Effector memory CD4-positive, alpha-beta T cell (primary cell): ENCODE results near the gene TSPAN11.

Source experiments
- DNase-seq, 3 donors: peaks; one replicate each; pipeline ENCODE4 v3.0.0-alpha.2; 2020
- H3K27ac ChIP-seq: 2 replicates; pipeline ENCODE4 v1.7.0; 2013; ENCODE audit warnings: mild to moderate bottlenecking, low read length, moderate library complexity; ENCODE audit not compliant: insufficient read depth, poor library complexity, severe bottlenecking
- H3K27me3 ChIP-seq: replicated peaks from 2 replicates; pipeline ENCODE4 v1.7.0; 2013; ENCODE audit warnings: mild to moderate bottlenecking, low read length; ENCODE audit not compliant: insufficient read depth, control insufficient read depth, poor library complexity, severe bottlenecking
- H3K36me3 ChIP-seq: 2 replicates; pipeline ENCODE4 v1.7.0; 2013; ENCODE audit warnings: mild to moderate bottlenecking, low read length, moderate library complexity; ENCODE audit not compliant: control insufficient read depth, insufficient read depth
- H3K4me1 ChIP-seq: 2 replicates; pipeline ENCODE4 v1.7.0; 2013; ENCODE audit warnings: low read length, mild to moderate bottlenecking; ENCODE audit not compliant: control insufficient read depth, insufficient read depth, poor library complexity, severe bottlenecking
- H3K4me3 ChIP-seq: 2 replicates; pipeline ENCODE4 v1.7.0; 2013; ENCODE audit warnings: low read length, low read depth, mild to moderate bottlenecking; ENCODE audit not compliant: insufficient read depth, poor library complexity, severe bottlenecking
- H3K9me3 ChIP-seq: 2 replicates; pipeline ENCODE4 v1.7.0; 2013; ENCODE audit warnings: mild to moderate bottlenecking, low read length, moderate library complexity; ENCODE audit not compliant: control insufficient read depth
- total RNA-seq, 3 donors: gene quantifications; one replicate each; lab custom pipeline; 2026; lab: John Stamatoyannopoulos, UW

TSPAN11 gene
- 0 reads per million in 3 donors for total RNA-seq

DNA sequence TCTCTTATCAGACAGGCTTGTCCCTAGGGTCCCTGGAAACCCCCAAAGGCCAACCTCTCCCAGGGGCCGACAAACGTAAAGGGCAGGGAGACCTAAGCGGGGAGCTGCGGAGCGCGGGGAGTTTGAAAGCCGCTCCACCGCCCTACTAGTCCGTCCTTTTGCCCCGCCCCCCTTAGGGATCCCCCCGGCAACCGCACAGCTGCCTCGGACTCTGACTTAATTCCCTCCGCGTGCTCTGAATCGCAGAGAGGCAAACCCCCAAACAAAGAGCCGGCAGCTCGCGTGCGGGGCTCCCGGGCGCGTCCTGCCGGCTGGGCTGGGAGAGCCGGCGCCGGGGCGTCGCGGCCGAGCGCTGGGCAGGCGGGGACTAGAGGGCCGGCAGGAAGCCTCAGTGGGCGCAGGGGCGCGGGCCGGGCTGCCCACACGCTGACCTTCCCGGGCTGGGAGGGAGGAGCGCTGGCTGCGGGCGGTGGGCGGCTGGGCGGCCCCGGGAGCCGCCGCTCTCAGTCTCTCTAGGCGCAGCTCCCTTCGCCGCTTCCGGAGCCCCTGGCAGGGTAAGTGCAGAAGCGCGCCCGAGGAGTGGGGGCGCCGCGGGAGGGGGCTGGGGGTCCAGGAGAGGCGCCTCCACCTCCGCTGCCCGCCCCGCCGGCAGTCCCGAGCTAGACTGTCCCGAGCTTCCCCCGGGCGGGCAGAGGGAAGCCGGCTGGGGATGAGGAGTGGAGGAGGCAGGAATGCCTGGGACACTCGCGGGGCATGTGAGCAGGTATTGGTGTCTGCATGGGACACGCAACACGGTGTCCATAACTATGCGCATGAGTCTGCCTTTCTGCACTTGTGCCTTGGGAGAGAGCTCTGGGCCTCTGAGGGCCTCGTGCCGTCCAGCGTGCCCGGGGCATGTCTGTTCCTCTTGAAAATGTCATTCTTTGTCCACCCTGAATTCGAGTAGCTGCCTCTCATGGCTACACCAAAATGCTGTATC lies at the start of gene TSPAN11:
Gene TSPAN11, plus strand, starts transcription at position 506 of the 979 bp plus-strand sequence. CDS start 27,244 bp downstream, outside the sequence.
- no peak within 1 kb of the TSS for H3K4me3 ChIP-seq
- no peaks in the 10 kb centered on the region for H3K9me3 ChIP-seq
- DNase-seq: no peak
- H3K27ac ChIP-seq: no peak within 1 kb of the TSS
- no peaks in the 10 kb centered on the region for H3K36me3 ChIP-seq
- H3K4me1 ChIP-seq: no peaks in the 10 kb centered on the region
- peaks cover 3% of the 10 kb centered on the region for H3K27me3 ChIP-seq

- H3K27me3 ChIP-seq: no peaks in the 10 kb centered on the region
- H3K4me3 ChIP-seq: no peak overlapping the region
- H3K36me3 ChIP-seq: no peaks in the 10 kb centered on the region
- no peaks in the 10 kb centered on the region for H3K4me1 ChIP-seq
- no peak for DNase-seq
- no peaks in the 10 kb centered on the region for H3K9me3 ChIP-seq
- no peak overlapping the region for H3K27ac ChIP-seq
Observed at GRCh38 chr12:30877105-30877875, 49.3 kb upstream of the TSPAN11 start.

DNA sequence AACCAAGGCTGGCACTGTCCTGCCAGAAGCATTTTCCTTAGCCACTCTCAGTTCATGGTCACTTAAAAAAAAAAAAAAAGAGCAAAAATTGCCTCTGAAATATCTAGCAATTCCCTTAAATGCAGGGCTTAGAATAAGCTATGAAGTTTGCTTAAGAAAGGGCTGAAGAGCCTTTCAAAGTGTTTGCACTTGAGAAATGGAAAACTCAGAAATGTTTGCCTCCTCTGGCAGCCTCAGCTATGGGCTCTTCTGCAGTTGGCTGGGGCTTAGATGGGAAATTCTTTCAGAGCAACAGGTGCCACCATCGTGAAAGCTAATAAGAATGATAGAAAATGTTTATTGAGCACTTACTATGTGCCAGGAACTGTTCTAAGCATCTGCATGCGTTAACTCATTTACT lies 48.5 kb upstream of the TSPAN11 start:
- H3K4me3 ChIP-seq: no peak overlapping the region
- DNase-seq: no peak
- H3K27ac ChIP-seq: no peak overlapping the region
- H3K9me3 ChIP-seq: no peaks in the 10 kb centered on the region
- no peaks in the 10 kb centered on the region for H3K27me3 ChIP-seq
- no peaks in the 10 kb centered on the region for H3K4me1 ChIP-seq
- no peaks in the 10 kb centered on the region for H3K36me3 ChIP-seq

GRCh38 chr12:30880061-30880460 lies 46.5 kb upstream of the TSPAN11 start:
- no peaks in the 10 kb centered on the region for H3K9me3 ChIP-seq
- H3K4me3 ChIP-seq: no peak overlapping the region
- no peaks in the 10 kb centered on the region for H3K27me3 ChIP-seq
- H3K36me3 ChIP-seq: no peaks in the 10 kb centered on the region
- H3K4me1 ChIP-seq: no peaks in the 10 kb centered on the region
- DNase-seq: no peak
- H3K27ac ChIP-seq: no peak overlapping the region

GRCh38 chr12:30880813-30881212 lies 45.7 kb upstream of the TSPAN11 start:
- DNase-seq: no peak
- H3K27me3 ChIP-seq: no peaks in the 10 kb centered on the region
- no peaks in the 10 kb centered on the region for H3K9me3 ChIP-seq
- no peak overlapping the region for H3K4me3 ChIP-seq
- H3K27ac ChIP-seq: no peak overlapping the region
- no peaks in the 10 kb centered on the region for H3K4me1 ChIP-seq
- H3K36me3 ChIP-seq: no peaks in the 10 kb centered on the region

DNA sequence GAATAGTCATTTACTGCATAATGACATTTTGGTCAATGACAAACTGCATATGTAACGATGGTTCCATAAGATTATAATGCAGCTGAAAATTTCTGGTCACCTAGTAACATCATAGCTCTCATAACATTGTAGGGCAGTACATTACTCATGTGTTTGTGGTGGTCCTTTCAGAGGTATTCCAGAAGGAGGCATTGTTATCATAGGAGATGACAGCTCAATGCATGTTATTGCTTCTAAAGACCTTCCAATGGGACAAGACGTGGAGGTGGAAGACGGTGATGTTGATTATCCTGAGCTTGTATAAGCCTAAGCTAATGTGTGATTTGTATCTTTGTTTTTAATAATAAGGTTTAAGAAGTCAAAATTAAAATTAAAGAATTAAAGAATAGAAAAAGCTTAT lies 43.8 kb upstream of the TSPAN11 start:
- no peak for DNase-seq
- H3K27ac ChIP-seq: no peak overlapping the region

DNA sequence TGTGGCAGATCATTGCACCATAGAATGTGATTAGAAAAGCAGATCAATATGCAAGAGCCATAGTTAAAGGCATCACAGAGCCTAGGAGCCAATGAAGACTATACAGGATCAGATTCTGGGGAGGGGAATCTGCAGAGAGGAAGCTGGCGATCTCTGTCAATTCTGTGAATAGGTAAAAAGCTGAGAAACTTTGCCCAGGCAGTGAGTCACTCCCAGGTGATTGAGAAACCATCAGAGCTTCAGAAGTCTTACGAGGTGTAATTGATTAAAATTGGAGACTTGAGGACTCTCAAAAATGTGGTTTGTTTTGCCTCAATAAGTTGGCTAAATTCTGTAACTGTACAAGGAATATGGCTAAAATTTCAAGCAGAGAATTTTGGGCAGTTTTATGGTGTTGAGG lies 41.7 kb upstream of the TSPAN11 start:
- no peak overlapping the region for H3K4me3 ChIP-seq
- no peaks in the 10 kb centered on the region for H3K27me3 ChIP-seq
- H3K9me3 ChIP-seq: no peaks in the 10 kb centered on the region
- H3K27ac ChIP-seq: no peak overlapping the region
- H3K36me3 ChIP-seq: no peaks in the 10 kb centered on the region
- DNase-seq: no peak
- H3K4me1 ChIP-seq: no peaks in the 10 kb centered on the region

More for the DNA sequence above, 43.8 kb upstream of the TSPAN11 start:
- Histone ChIP-seq H3K9me3 (no peaks in the 10 kb centered on the region), H3K4me3 (no peak overlapping the region), H3K36me3 (no peaks in the 10 kb centered on the region), H3K4me1 (no peaks in the 10 kb centered on the region), H3K27me3 (no peaks in the 10 kb centered on the region)

DNA sequence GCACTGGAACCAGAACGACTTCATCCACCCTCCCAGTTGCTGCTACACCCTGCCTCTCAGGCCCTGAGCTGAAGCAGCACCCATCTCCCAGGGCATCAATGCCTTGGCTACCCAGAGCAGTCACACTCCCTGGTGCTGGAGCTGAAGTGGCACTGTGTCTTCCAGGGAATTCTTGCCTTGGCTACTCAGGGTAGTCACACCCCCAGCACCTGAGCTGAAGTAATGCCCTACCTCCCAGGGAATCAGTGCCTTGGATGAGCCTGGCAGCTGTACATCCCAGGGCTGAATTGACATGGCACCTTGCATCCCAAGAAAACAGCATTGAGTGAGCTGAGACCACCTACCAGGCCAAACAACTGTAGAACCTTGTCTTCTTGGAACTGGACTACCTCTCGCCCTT lies 41.2 kb upstream of the TSPAN11 start:
- H3K36me3 ChIP-seq: no peaks in the 10 kb centered on the region
- H3K4me1 ChIP-seq: no peaks in the 10 kb centered on the region
- H3K9me3 ChIP-seq: no peaks in the 10 kb centered on the region
- H3K27ac ChIP-seq: no peak overlapping the region
- no peak for DNase-seq
- no peak overlapping the region for H3K4me3 ChIP-seq
- no peaks in the 10 kb centered on the region for H3K27me3 ChIP-seq

- Histone ChIP-seq H3K9me3 (no peaks in the 10 kb centered on the region), H3K36me3 (no peaks in the 10 kb centered on the region), H3K4me3 (no peak overlapping the region), H3K27ac (no peak overlapping the region), H3K4me1 (no peaks in the 10 kb centered on the region), H3K27me3 (no peaks in the 10 kb centered on the region)
- DNase-seq: no peak
Observed at GRCh38 chr12:30887226-30887625, 39.3 kb upstream of the TSPAN11 start.

- Histone ChIP-seq H3K4me1 (no peaks in the 10 kb centered on the region), H3K4me3 (no peak overlapping the region), H3K9me3 (no peaks in the 10 kb centered on the region), H3K27me3 (no peaks in the 10 kb centered on the region), H3K27ac (no peak overlapping the region), H3K36me3 (no peaks in the 10 kb centered on the region)
- DNase-seq: no peak
Observed at GRCh38 chr12:30888241-30888640, 38.3 kb upstream of the TSPAN11 start.
